Measurements from ENCODE around the gene SDF2L1. TPM values are rescaled to one million over a fixed set of nuclear protein-coding genes. Genes with fewer than 3 reads are reported as not detected.
A peak's percentile ranks its signal among the peaks of the same experiment; 100 is the strongest.

SDF2L1 gene
- total and polyA plus RNA-seq, 9 of the 15 experiments (the other 6 are each of a cell fraction or from before 2014, with no cell fraction given): 15.1 to 989 (median 124) TPM

DNA sequence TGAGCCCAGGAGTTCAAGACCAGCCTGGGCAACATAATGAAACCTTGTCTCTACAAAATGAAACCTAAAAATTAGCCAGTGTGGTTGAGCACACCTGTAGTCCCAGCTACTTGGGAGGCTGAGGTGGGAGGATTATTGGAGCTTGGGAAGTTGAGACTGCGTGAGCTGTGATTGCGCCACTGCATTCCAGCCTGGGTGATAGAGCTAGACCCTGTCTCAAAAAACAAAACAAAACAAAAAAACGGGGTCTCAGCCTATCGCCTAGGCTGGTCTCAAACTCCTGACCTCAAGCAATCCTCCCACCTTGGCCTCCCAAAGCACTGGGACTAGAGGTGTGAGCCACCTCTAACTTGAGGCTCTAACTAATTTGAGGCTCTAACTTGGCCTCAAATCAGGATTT, 37.3 kb downstream of the SDF2L1 start:
- ATAC-seq (no peak), DNase-seq (ENCODE audit: extremely low read depth in 1 of 4, low spot score in 3 of 4) (no peak), FAIRE-seq (no peak)
- WGBS (ENCODE audit: insufficient coverage, low coverage, missing lambda C conversion rate): 68% methylated on average over 4 of the region's 4 CpGs
- Histone ChIP-seq H3K4me3 (no peak overlapping the region), H3K27ac (ENCODE audit: extremely low read depth, low read depth, low read length) (no peak overlapping the region), H3K4me1 (replicated peaks in 1 of 2; ENCODE audit: control insufficient read depth in 2 of 2, insufficient read depth in 2 of 2, low read length in 2 of 2) (peaks cover 0 to 28% of the 10 kb centered on the region in 2 experiments; a peak in 2 of 5 replicates), H3K9me1 (ENCODE audit: control insufficient read depth, insufficient read depth, low read length) (peaks cover 11% of the 10 kb centered on the region), H4K20me1 (replicated peaks; ENCODE audit: control insufficient read depth, insufficient read depth, low read length) (peaks cover 17% of the 10 kb centered on the region), H3K9ac (ENCODE audit: insufficient read depth in 1 of 2, low read depth in 2 of 2, low read length in 2 of 2) (no peak overlapping the region), H2AFZ (ENCODE audit: low read depth, low read length) (no peak overlapping the region), H3K9me3 (replicated peaks; ENCODE audit: control insufficient read depth, insufficient read depth, low read depth, low read length) (no peaks in the 10 kb centered on the region), H3K4me2 (ENCODE audit: insufficient read depth, low read length) (no peak overlapping the region), H3K27me3 (ENCODE audit: control insufficient read depth in 2 of 2, insufficient read depth in 2 of 2, low read length in 2 of 2) (no peaks in the 10 kb centered on the region), H3K36me3 (ENCODE audit: control insufficient read depth, insufficient read depth, low read length) (peaks cover 66% of the 10 kb centered on the region), H3K79me2 (ENCODE audit: control insufficient read depth, insufficient read depth, low read length) (no peaks in the 10 kb centered on the region)
- intact Hi-C loops (cut with micrococcal nuclease) (no loop called here), in situ Hi-C loops (cut with MboI) (no loop called here)
- CTCF ChIA-PET (ENCODE audit: low intra/inter-chr PET ratio): no interaction called here
- POLR2A ChIA-PET: interaction anchor here (0.9 to 6.7 kb wide), 5 partner anchors 9 to 259 kb away, joined by 3 to 52 read pairs (median 34); partner anchors contain the start of gene PPIL2
- no TSS peak for BruUV-seq (replicated peaks)
- no peak for TF ChIP-seq NELFE (IDR thresholded peaks at IDR 0.05; ENCODE audit: insufficient read depth, insufficient read length)
- TF ChIP-seq ZNF165 (CRISPR knock-in tag; IDR thresholded peaks at IDR 0.05; ENCODE audit: borderline replicate concordance): no peak
- peak; percentile 10 for TF ChIP-seq NCOA4 (IDR thresholded peaks at IDR 0.05; ENCODE audit: partially characterized antibody)
- TF ChIP-seq RHOXF2B (CRISPR knock-in tag; conservative IDR thresholded peaks at IDR 0.05): no peak
- TF ChIP-seq PHB (CRISPR knock-in tag; IDR thresholded peaks at IDR 0.05): no peak
- no peak for TF ChIP-seq KAT8 (IDR thresholded peaks at IDR 0.05; ENCODE audit: low read depth)
- TF ChIP-seq MAFK (IDR thresholded peaks at IDR 0.05; ENCODE audit: low read length): no peak
- TF ChIP-seq, protein P1, sequence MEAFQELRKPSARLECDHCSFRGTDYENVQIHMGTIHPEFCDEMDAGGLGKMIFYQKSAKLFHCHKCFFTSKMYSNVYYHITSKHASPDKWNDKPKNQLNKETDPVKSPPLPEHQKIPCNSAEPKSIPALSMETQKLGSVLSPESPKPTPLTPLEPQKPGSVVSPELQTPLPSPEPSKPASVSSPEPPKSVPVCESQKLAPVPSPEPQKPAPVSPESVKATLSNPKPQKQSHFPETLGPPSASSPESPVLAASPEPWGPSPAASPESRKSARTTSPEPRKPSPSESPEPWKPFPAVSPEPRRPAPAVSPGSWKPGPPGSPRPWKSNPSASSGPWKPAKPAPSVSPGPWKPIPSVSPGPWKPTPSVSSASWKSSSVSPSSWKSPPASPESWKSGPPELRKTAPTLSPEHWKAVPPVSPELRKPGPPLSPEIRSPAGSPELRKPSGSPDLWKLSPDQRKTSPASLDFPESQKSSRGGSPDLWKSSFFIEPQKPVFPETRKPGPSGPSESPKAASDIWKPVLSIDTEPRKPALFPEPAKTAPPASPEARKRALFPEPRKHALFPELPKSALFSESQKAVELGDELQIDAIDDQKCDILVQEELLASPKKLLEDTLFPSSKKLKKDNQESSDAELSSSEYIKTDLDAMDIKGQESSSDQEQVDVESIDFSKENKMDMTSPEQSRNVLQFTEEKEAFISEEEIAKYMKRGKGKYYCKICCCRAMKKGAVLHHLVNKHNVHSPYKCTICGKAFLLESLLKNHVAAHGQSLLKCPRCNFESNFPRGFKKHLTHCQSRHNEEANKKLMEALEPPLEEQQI (IDR thresholded peaks at IDR 0.05): no peak
- no peak for TF ChIP-seq ZNF408 (CRISPR knock-in tag; IDR thresholded peaks at IDR 0.05; ENCODE audit: low read depth)
- TF ChIP-seq, protein P2, sequence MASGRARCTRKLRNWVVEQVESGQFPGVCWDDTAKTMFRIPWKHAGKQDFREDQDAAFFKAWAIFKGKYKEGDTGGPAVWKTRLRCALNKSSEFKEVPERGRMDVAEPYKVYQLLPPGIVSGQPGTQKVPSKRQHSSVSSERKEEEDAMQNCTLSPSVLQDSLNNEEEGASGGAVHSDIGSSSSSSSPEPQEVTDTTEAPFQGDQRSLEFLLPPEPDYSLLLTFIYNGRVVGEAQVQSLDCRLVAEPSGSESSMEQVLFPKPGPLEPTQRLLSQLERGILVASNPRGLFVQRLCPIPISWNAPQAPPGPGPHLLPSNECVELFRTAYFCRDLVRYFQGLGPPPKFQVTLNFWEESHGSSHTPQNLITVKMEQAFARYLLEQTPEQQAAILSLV (tag; IDR thresholded peaks at IDR 0.05): no peak
- TF ChIP-seq E2F4 (CRISPR knock-in tag; IDR thresholded peaks at IDR 0.05; ENCODE audit: low read depth): no peak
- no peak for TF ChIP-seq PHF20 (IDR thresholded peaks at IDR 0.05; ENCODE audit: partially characterized antibody)
- no peak for TF ChIP-seq ZNF57 (CRISPR knock-in tag; IDR thresholded peaks at IDR 0.05)
- TF ChIP-seq CSDE1 (IDR thresholded peaks at IDR 0.05): peak in 1 of 2 experiments; percentile 55; a peak in 1 of 4 replicates
- 0 out of 2 replicates have a peak, but pooled peaks have one; percentile 43 for TF ChIP-seq CAMTA2 (CRISPR knock-in tag; conservative IDR thresholded peaks at IDR 0.05)
- TF ChIP-seq NBN (IDR thresholded peaks at IDR 0.05; ENCODE audit: low read depth): no peak
- peak; percentile 23 for TF ChIP-seq POLR2B (IDR thresholded peaks at IDR 0.05; ENCODE audit: low read depth, partially characterized antibody)
- TF ChIP-seq HLTF (IDR thresholded peaks at IDR 0.05): peak; percentile 50; the same call in 1 of the 2 replicates
- TF ChIP-seq MTF1 (CRISPR knock-in tag; IDR thresholded peaks at IDR 0.05; ENCODE audit: borderline replicate concordance): no peak
- no peak for TF ChIP-seq NRF1 (conservative IDR thresholded peaks at IDR 0.05 in 1 of 2, IDR thresholded peaks at IDR 0.05 in 1 of 2)
- peak; percentile 63 for TF ChIP-seq ARHGAP35 (IDR thresholded peaks at IDR 0.05; ENCODE audit: partially characterized antibody)
